Neural crest cell (in vitro differentiated cells): ENCODE data around the gene LMNA. TPM values are rescaled to one million over a fixed set of nuclear protein-coding genes. Genes with fewer than 3 reads are reported as not detected.
A peak's percentile ranks its signal among the peaks of the same experiment; 100 is the strongest.

ENCODE experiments used
- DNase-seq: peaks from one replicate; pipeline ENCODE4 v3.0.0; 2021; ENCODE audit warnings: low read depth, mixed read lengths, low spot score
- H3K27ac Mint-ChIP-seq: one replicate; pipeline ENCODE4 v1.8.0; 2021; ENCODE audit warnings: mild to moderate bottlenecking, mixed read lengths; ENCODE audit not compliant: unreplicated experiment
- H3K27me3 Mint-ChIP-seq: 2 replicates; pipeline ENCODE4 v1.8.0; 2021; ENCODE audit warnings: low read depth, mild to moderate bottlenecking, mixed read lengths
- H3K36me3 Mint-ChIP-seq: 2 replicates; pipeline ENCODE4 v1.8.0; 2021; ENCODE audit warnings: low read depth, mild to moderate bottlenecking, mixed read lengths
- H3K4me1 Mint-ChIP-seq: 2 replicates; pipeline ENCODE4 v1.8.0; 2021; ENCODE audit warnings: mixed read lengths
- H3K4me3 Mint-ChIP-seq: one replicate; pipeline ENCODE4 v1.8.0; 2021; ENCODE audit warnings: mild to moderate bottlenecking, mixed read lengths
- H3K9me3 Mint-ChIP-seq: 2 replicates; pipeline ENCODE4 v1.8.0; 2021; ENCODE audit warnings: mixed read lengths
- CTCF ChIP-seq: fragments of 200-600 bp; sonication (generic); conservative IDR thresholded peaks from 2 replicates; pipeline ENCODE4 v1.5.0; 2021; ENCODE audit warnings: antibody characterized with exemption, mild to moderate bottlenecking
- total RNA-seq: library from RNA; stranded (reverse); gene quantifications from 2 replicates; pipeline ENCODE4 v1.2.1, GENCODE V29; 2021

LMNA gene
- total RNA-seq, 1 donor from 2014 or later, result 51.0 TPM

DNA sequence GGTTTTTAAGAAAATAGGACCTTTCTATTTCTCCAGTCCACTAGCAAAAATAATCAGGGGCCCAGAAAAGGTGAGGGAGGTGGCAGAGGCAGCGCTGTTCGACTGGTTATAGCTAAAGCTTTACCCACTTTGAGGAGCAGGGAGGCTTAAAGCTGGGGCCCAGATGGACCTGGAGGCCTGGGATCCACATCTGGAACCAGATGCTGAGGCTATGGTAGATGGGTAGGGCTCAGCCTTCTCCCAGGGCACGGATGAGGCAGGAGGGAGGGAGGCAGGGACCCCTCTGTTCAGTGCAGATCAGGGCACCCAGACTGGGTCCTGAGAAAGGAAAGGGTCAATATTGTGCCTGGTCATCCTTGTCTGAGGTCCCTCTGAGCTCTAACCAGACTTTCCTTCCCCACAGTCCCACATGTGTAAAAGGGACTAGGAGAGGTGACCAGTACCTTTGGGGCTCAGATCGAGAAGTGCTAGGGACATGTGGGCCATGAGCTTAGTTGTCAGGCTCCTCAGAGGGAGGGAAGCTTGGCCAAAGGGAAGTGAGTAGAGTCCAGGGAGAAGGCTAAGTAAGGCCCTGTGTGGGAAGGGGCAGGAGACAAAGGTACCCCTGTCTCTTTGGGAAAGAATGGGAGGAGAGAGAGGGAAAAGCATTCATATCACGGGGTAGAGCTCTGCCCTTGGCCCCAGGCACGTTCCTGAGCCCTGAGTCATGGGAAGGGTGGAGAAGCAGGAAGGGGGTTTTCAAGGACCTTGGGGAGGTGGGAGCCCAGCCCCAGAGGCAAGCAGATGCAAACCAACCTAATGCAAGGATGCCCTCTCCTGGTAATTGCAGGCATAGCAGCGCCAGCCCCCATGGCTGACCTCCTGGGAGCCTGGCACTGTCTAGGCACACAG, 15.4 kb downstream of the LMNA start:
- Mint-ChIP-seq H3K36me3 (peaks cover 3% of the 10 kb centered on the region), H3K4me3 (peak overlapping the region; percentile 66), H3K4me1 (peaks cover 43% of the 10 kb centered on the region), H3K9me3 (no peaks in the 10 kb centered on the region), H3K27ac (peak overlapping the region; percentile 99), H3K27me3 (no peaks in the 10 kb centered on the region)
- DNase-seq, result peak; percentile 91
- peak; percentile 99 for TF ChIP-seq CTCF

- peaks cover 40% of the 10 kb centered on the region for H3K4me1 Mint-ChIP-seq
- TF ChIP-seq CTCF, result no peak
- peak overlapping the region; percentile 62 for H3K27ac Mint-ChIP-seq
- H3K27me3 Mint-ChIP-seq, result no peaks in the 10 kb centered on the region
- no peak for DNase-seq
- peak overlapping the region; percentile 66 for H3K4me3 Mint-ChIP-seq
- H3K36me3 Mint-ChIP-seq, result peaks cover 3% of the 10 kb centered on the region
- no peaks in the 10 kb centered on the region for H3K9me3 Mint-ChIP-seq
Observed at GRCh38 chr1:156130578-156130942, 16.0 kb downstream of the LMNA start.

- no peaks in the 10 kb centered on the region for H3K9me3 Mint-ChIP-seq
- H3K27me3 Mint-ChIP-seq, result no peaks in the 10 kb centered on the region
- peaks cover 3% of the 10 kb centered on the region for H3K36me3 Mint-ChIP-seq
- H3K4me3 Mint-ChIP-seq, result no peak overlapping the region
- no peak for DNase-seq
- peak overlapping the region; percentile 35 for H3K27ac Mint-ChIP-seq
- peaks cover 7% of the 10 kb centered on the region for H3K4me1 Mint-ChIP-seq
- no peak for TF ChIP-seq CTCF
Observed at GRCh38 chr1:156134716-156135435, 20.4 kb downstream of the LMNA start.

- peaks cover 10% of the 10 kb centered on the region for H3K4me1 Mint-ChIP-seq
- H3K27me3 Mint-ChIP-seq, result no peaks in the 10 kb centered on the region
- peak overlapping the region; percentile 43 for H3K27ac Mint-ChIP-seq
- no peak for TF ChIP-seq CTCF
- peaks cover 3% of the 10 kb centered on the region for H3K36me3 Mint-ChIP-seq
- no peaks in the 10 kb centered on the region for H3K9me3 Mint-ChIP-seq
- no peak for DNase-seq
- H3K4me3 Mint-ChIP-seq, result no peak overlapping the region
Observed at GRCh38 chr1:156135930-156136871, 21.7 kb downstream of the LMNA start.

- no peak for DNase-seq
- Mint-ChIP-seq H3K27ac (no peak overlapping the region), H3K4me1 (peaks cover 11% of the 10 kb centered on the region), H3K4me3 (no peak overlapping the region), H3K36me3 (no peaks in the 10 kb centered on the region), H3K27me3 (no peaks in the 10 kb centered on the region), H3K9me3 (no peaks in the 10 kb centered on the region)
- peak; percentile 24 for TF ChIP-seq CTCF
Observed at GRCh38 chr1:156136970-156137483, 22.5 kb downstream of the LMNA start.
